Measurements from ENCODE around the gene TMEM225. TPM values are rescaled to one million over a fixed set of nuclear protein-coding genes. Genes with fewer than 3 reads are reported as not detected.
"Not testable (repeated sequence)": the region's sequence is repeated elsewhere in the genome, so short reads cannot be mapped to it uniquely, and the experiment has no call there.

The TMEM225 gene, protein sequence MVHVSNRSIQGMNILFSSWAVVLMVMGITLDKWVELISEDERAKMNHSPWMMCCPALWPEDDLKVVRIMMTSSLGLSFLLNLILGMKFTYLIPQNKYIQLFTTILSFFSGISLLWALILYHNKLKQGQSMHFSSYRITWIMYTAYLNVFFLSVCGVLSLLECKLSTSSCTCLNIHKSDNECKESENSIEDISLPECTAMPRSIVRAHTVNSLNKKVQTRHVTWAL
- total RNA-seq (2014; rRNA removed), result not detected in 2 replicates
- not detected for polyA plus RNA-seq (2012)

DNA sequence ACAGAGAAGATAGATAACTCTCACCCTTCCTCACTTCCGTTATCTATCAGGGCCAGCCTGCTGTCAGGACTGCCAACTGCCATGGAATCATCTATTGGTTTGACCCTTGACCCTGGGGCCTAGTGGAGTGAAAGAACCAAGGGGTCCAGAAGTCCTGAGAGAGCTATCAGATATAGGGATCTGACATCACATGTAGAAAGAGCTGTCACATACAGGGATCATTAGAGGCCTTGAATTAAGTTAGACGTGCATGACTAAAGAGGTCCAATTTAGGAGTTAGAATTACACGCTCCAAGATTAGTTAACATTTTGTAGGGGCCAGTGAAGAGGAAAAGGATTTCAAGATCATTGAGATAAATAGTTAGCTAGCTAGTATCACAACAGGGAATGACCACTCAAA is at the start of gene TMEM225:
Gene TMEM225 (minus strand): TSS at position 101 of the 400 bp plus-strand sequence. CDS start 245 bp downstream, outside the sequence.
- DNase-seq (ENCODE audit: low read depth), result no peak

DNA sequence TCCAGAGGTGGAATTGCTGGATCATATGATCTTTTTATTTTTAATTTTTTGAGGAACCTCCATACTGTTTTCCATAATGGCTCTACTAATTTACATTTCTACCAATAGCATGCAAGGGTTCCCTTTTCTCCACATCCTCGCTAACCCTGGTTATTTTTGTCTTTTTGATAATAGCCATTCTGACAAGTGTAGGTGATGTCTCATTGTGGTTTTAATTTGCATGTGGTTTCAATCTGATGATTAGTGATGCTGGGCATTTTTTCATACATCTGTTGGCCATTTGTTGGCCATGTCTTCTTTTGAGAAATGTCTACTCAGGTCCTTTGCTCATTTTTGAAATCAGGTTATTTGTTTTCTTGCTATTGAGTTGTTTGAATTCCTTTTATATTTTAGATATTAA is 38.6 kb upstream of the TMEM225 start:
- no peak for DNase-seq (ENCODE audit: low read depth)

DNA sequence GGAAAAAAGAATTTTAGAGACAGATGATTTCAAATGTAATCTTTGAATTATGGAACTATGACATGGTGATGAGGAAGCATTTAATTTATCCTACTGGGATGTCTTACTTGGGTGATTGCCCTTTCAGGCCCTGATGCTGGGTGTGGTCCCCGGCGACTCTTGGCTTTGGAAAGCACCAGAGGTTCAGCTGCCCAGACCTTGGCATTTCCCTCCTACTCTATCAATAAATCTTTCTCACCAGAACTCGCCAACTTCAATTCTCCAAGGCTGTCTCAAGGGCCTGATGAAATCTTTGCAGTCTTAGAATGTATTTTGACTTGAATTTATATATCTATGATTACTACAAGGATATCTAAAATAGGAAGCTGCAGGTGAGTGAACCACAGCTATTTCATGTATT is 35.5 kb upstream of the TMEM225 start:
- DNase-seq (ENCODE audit: low read depth), result no peak

DNA sequence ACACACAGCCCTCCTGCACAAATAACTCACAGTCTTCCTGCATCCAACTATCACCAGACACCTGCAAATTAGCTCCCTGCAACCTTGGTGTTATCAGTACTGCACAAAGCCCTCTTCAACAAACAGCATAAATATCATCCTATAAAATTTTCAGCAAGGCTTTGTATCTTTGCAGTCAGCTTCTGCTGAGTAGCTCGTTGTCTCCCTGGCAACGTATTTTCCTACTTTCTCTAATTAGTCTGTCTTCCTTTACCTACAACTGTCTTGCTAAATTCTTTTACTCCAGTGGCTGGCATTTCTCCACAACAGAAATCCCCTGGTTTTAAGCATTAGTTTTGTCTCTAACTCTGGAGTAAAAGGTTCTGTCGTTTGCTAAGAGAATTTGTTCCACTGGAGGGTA is 20.4 kb upstream of the TMEM225 start:
- DNase-seq (ENCODE audit: low read depth), result no peak

DNA sequence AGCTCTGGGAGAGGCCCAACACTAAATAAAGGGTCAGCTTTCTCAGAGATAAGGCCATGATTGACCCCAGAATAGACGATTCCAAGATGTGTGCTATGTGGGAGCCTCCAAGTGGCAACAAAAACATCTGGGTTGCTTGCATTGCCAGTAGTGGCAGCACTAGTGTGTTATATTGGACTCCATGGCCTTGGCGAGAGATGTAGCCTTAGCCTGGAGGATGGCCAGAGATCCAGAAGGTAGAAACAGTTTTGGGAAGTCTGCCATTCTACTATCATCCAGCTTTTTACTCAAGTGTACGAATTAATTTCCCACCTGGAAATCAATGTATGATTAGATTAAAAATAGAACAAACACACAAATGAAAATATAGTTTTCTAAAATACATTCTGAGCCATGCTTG is 19.5 kb upstream of the TMEM225 start:
- no peak for DNase-seq (ENCODE audit: low read depth)

DNA sequence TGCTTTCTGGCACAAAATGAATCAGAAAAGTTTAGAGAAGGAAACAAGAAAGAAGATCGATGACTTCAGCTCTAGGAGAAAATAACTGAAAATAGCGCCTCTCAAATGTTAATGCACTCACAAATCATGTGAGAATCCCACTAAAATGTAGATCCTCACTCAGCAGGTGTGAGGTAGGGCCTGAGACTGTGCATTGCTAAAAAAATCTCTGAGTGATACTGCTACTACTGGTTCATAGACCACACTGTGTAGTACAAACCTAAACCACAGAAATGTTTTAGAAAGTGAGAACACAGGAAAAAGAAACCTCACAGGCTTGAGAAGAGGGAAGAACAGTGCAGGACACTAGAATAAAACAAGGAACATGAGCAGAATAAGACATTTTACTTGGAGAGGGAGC is 18.5 kb upstream of the TMEM225 start:
- DNase-seq (ENCODE audit: low read depth), result no peak

DNA sequence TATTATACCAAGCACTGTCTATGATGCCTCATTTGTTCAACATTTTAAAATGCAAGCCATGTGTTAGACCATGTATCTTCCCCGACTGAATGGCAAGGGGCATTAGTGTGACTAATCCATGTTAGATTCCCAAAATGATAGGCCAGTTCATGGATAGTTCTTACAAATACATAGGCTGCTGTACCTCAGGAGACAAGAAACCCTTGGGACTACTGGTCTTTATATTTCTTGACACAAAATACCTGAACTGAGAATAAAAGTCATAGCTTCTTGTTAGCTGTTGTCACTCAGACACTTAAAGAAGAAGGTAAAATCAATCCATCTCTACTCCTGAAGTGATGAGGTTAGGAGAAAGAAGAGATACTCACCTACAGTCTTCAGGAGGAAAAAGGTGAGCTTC is 16.4 kb upstream of the TMEM225 start, which contains the start of gene OR8D4:
Gene OR8D4 (plus strand): TSS at position 301 of the 400 bp plus-strand sequence. CDS start 4,265 bp downstream, outside the sequence.
- no peak for DNase-seq (ENCODE audit: low read depth)

DNA sequence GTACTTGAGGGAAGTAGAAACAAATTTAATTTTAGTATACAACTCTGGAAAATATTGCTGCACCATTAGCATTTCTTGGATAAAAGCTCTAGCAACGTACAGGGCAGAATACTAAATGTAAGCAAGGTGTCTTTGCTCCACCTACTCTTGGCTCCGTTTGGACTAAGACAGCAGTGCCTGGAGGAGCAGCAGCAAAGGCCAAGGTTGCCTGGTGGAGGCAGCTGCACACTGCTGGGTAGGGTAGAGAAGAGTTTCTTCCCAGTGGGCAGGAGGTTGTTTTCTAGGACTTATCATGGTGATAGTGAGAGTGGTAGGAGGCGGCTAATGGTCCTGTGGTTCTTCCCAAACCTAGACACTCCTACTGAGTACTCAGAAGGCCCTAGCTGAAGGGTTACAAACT is 14.3 kb upstream of the TMEM225 start:
- DNase-seq (ENCODE audit: low read depth), result no peak

DNA sequence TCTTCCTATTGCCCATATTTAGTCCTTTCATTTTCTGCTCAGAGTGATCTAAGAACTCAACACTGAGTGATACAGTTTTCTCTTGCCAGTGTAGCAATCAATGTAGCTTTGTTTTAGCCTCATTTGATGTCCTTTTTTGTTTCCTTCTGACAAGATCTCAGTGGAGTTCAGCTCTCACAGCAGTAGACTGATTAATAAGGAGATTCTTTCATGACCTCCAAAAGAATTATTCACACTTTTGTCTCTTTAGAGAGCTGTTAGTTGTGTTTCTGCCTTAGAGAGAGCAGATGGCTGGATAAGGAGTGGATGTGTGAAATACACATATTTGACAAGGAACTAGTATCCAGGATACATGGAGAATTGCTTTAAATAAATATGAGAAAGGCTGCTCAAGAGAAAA is 6.6 kb upstream of the TMEM225 start:
- DNase-seq (ENCODE audit: low read depth), result no peak

DNA sequence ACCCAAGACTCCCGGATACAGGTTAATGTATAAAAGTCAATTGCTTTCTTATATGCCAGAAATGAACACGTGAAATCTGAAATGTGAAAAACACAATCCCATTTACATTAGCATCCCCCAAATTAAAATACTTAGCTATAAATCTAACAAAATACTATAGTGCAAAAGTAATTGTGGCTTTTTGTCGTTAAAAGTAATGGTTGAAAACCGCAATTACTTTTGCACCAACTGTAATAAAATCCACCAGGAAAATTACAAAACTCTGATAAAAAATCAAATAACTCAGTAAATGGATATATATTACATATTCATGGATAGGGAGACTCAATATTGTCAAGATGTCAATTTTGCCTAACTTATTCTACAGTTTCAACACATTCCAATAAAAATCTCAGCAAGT is 4.6 kb downstream of the TMEM225 start:
- no peak for DNase-seq (ENCODE audit: low read depth)

DNA sequence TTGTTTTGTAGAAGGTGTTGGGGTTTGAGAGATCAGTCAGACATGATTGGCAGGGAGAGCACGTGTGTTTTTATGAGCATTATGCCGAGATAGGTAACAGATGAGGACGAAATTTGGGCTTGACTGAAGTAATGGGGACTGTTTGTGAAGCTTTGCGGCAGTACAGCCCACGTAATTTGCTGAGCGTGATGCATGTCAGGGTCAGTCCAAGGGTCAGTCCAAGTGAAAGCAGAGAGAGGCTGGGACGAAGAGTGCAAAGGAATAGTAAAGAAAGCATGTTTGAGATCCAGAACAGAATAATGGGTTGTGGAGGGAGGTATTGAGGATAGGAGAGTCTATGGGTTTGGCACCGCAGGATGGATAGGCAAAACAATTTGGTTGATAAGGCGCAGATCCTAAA is 17.7 kb downstream of the TMEM225 start:
- not testable (repeated sequence) for DNase-seq (ENCODE audit: low read depth)

DNA sequence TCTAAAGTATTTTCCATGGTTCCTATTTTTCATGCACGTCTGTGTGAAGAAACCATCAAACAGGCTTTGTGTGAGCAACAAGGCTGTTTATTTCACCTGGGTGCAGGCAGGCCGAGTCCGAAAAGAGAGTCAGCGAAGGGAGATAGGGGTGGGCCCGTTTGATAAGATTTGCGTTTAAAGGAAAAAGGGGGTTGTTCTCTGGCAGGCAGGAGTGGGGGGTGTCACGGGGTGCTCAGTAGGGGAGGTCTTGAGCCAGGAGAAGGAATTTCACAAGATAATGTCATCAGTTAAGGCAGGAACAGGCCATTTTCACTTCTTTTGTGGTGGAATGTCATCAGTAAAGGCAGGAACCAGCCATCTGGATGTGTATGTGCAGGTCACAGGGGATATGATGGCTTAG is 20.2 kb downstream of the TMEM225 start:
- not testable (repeated sequence) for DNase-seq (ENCODE audit: low read depth)

DNA sequence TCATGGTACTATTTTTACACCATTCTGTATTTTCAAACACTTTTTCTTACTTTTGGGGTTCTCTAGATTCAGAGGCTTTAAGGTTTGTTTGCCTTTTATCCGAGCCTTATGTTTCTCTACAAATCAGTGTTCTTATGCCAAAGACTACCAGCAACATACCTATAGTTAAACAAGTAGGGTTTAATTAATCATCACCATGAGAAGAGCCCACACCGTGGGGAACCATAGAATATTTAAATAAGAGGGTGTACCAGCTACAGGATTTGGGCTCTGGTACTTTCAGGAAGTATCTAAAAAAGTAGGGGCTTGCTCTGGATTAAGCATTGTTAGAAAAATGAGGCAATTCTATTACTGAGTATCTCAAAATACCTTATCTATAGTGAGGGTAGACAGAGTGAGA is 25.7 kb downstream of the TMEM225 start:
- no peak for DNase-seq (ENCODE audit: low read depth)

DNA sequence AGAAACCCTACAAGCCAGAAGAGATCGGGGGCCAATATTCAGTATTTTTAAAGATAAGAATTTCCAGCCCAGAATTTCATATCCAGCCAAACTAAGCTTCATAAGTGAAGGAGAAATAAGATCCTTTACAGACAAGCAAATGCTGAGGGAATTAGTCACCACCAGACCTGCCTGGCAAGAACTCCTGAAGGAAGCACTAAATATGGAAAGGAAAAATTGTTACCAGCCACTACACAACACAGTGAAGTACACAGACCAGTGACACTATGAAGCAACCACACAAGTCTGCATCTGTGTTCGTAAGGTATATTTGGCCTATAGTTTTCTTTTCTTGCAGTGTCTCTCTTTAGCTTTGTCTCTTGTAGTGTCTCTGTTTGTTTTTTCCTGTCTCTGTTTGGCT is 29.0 kb downstream of the TMEM225 start:
- no peak for DNase-seq (ENCODE audit: low read depth)

DNA sequence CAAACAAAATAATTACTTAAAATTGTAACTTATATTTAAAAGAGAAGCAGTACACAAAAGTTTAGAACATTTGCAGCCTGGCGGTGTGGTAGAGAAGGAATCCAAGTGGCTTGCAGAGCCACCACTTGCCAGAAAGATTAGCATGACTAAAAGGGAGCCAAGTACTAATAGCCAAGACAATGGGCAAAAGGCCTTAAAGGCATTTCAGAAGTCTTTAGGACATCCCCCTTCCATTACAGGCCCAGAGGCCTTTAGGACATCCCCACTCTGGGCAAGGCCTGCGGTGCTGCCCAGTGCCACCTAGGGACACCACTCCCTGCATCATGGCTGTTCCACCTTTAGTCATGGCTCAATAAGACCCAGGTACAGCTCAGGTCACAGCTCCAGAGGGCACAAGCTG is 32.4 kb downstream of the TMEM225 start:
- DNase-seq (ENCODE audit: low read depth), result no peak

DNA sequence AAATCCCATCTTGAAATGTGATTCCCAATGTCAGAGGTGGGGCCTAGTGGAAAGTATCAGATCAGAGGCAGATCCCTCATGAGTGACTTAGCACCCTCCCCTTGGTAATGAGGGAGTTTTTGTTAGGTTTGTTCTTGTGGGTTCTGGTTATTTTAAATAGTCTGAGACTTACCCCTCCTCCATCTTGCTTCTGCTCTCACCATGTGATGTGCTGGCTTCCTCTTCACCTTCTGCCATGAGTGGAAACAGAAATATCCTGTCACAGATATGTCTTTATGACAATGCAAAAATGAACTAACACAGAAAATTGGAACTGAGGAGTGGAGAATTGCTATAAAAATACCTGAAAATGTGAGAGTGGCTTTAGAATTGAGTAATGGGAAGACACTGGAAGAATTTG is 33.1 kb downstream of the TMEM225 start:
- DNase-seq (ENCODE audit: low read depth), result no peak

DNA sequence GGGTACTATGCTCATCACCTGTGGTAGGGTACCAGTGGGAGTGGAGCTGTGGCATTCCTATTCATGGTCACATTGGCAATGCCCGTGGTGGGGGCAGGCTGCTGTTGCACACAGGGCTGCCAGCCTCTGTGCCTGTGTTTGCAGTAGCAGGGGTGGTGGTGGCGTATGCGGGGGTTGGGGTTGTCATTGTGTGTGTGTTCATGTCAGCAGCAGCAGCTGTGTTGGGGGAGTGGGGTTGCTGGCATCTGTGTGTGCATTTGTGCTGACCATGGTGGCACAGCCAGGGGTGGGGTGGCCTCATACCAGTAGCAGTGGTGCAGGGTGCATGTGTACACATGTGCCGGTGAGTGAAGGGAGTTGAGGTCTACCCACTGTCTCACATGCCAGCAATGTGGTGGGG is 34.4 kb downstream of the TMEM225 start:
- no peak for DNase-seq (ENCODE audit: low read depth)

DNA sequence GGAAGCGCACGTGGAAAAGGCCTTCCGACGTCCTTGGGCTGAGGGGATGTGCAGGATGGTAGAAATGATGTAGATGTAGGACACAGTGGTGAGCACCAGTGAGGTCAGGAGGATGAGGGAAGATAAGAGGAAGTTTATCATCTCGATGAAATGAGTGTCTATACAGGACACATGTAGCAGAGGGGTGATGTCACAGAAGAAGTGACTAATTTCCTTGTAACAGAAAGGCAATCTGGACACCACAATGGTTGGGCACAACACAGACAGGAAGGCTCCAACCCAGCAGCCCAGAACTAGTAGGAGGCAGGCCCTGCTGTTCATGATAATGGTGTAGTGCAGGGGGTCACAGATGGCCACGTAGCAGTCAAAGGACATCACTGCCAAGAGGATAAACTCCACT is 44.3 kb downstream of the TMEM225 start:
- no peak for DNase-seq (ENCODE audit: low read depth)

DNA sequence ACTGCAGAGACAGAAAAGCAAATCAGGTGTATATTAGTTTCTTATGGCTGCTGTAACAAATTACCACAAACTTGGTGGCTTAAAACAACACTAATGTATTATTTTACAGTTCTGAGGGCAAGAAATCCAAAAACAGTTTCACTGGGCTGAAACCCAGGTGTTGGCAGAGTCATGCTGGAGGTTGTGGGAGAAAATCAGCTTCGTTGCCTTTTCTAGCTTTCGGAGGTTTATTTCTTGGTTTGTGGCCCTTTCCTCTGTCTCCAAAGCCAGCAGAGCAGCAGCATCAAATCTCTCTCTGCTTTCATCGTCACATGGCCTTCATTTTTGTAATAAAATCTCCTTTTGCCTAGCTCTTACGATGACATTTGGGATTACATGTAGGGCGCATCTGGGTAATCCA is 46.3 kb downstream of the TMEM225 start:
- no peak for DNase-seq (ENCODE audit: low read depth)

DNA sequence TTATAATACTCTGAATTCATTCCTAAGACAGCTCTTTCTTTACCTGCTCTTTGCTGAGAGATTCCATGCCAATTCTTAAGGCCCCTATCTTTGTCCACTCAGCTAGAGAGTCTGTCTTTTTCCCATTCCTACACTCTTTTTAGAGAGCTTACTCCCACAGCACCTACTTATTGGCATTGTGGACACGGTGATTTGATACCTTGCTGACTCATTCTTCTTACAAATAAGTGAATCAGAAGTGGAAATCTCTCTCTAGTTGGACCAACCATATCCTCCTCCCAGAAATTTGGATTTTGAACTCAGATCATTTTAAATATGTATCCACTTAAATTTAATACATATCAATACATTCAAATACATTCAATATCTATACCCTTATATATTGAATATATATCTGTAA is 46.8 kb downstream of the TMEM225 start:
- no peak for DNase-seq (ENCODE audit: low read depth)

DNA sequence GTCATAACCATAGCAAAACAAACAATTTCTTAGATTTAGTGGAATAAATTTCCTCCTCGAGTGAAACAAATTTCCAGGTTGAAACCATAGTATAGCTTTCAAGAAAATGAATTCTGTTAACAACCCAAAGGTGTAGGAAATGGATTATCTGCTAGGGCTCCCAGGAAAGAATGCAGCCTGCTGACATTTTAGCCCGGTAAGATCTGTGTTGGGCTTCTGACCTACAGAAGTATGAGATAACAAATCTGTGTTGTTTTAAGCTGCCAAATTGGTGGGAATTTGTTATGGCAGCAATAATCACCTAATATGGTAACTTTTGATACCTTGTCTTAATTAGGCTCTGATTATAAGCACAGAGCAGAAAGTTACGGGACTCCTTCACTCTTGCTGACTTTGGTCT is 47.3 kb downstream of the TMEM225 start:
- DNase-seq (ENCODE audit: low read depth), result no peak

DNA sequence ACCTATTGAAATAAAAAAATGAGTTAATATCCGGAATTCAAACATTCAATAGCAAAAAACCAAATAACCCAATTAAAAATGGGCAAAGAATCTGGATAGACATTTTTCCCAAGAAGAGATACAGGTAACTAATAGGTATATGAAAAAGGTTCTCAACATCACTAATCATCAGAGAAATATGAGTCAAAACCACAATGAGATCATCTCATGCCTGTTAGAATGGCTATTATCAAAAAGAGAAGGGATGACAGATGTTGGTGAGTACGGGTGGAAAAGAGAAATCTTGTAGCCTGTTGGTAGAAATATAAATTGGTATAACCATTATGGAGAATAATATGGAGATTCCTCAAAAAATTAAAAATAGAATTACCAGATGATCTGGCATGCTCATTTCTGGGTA is 52.4 kb downstream of the TMEM225 start:
- DNase-seq (ENCODE audit: low read depth), result no peak

All from LHCN-M2 (cell line).